ENCODE data around the gene SLC25A45.

SLC25A45 gene

GRCh38 chr11:65424205-65425104 lies 42.0 kb upstream of the SLC25A45 start:
- H3K36me3 Mint-ChIP-seq (ENCODE audit: low read depth): peaks cover 62% of the 10 kb centered on the region
- peaks cover 20% of the 10 kb centered on the region for H3K27me3 Mint-ChIP-seq (ENCODE audit: low read depth)
- H3K4me3 Mint-ChIP-seq: peak overlapping the region; percentile 95
- no peaks in the 10 kb centered on the region for H3K9me3 Mint-ChIP-seq
- peak overlapping the region; percentile 98 for H3K27ac Mint-ChIP-seq
- DNase-seq (ENCODE audit: low spot score): peak; percentile 64
- H3K4me1 Mint-ChIP-seq (ENCODE audit: low read depth): peaks cover 56% of the 10 kb centered on the region

GRCh38 chr11:65423516-65424204 lies 41.2 kb upstream of the SLC25A45 start:
- H3K9me3 Mint-ChIP-seq: no peaks in the 10 kb centered on the region
- peaks cover 20% of the 10 kb centered on the region for H3K27me3 Mint-ChIP-seq (ENCODE audit: low read depth)
- peak overlapping the region; percentile 95 for H3K4me3 Mint-ChIP-seq
- H3K4me1 Mint-ChIP-seq (ENCODE audit: low read depth): peaks cover 55% of the 10 kb centered on the region
- H3K36me3 Mint-ChIP-seq (ENCODE audit: low read depth): peaks cover 59% of the 10 kb centered on the region
- no peak for DNase-seq (ENCODE audit: low spot score)
- peak overlapping the region; percentile 98 for H3K27ac Mint-ChIP-seq

GRCh38 chr11:65422633-65423515 lies 40.4 kb upstream of the SLC25A45 start, which contains the start of gene NEAT1:
Gene NEAT1, plus strand, starts transcription at chr11:65422798.
- Mint-ChIP-seq H3K4me1 (ENCODE audit: low read depth) (peaks cover 53% of the 10 kb centered on the region), H3K27me3 (ENCODE audit: low read depth) (peaks cover 20% of the 10 kb centered on the region), H3K9me3 (no peaks in the 10 kb centered on the region), H3K4me3 (peak within 1 kb of the TSS; percentile 95), H3K36me3 (ENCODE audit: low read depth) (peaks cover 53% of the 10 kb centered on the region), H3K27ac (peak within 1 kb of the TSS; percentile 98)
- DNase-seq (ENCODE audit: low spot score): peak; percentile 94

DNA sequence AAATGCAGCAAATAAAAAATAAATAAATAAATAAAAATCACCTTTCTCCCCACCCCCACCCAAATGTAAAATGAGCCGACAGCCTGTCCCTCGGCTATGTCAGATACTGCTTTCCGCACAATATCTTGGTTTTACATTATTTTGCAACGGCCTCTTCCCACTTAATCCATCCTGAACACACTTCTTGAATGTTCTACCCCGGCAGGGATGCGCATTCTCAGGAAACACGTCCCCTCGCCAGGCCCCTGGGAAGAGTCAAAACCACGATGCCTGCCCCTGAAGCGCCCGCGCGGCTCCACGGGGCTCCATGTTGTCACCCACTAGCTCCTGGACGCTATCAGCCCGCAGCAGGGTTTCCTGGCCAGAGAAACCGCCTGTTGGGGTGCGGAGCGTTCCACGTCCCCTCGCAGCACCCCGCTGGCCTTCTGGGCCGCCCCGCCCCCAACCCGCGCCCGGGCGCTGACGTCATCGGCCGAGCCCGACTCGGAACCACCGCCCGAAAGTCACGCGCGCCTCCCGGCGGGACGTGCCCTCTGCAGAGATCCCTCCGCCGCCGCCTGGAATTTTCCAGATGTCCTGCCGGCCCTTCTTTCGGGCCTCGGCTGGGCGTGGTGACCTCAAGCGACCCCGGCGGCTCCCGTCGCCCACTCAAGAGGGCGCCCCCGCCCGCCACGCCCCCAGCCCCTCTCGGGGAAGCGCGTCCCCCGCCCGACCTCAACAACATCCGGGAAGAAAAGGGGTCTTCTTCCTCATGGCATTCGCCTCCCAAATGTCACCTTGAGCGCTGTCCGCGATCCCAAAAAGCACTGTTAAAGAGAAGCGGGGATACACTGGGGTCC lies 39.6 kb upstream of the SLC25A45 start:
- H3K4me3 Mint-ChIP-seq: peak overlapping the region; percentile 95

DNA sequence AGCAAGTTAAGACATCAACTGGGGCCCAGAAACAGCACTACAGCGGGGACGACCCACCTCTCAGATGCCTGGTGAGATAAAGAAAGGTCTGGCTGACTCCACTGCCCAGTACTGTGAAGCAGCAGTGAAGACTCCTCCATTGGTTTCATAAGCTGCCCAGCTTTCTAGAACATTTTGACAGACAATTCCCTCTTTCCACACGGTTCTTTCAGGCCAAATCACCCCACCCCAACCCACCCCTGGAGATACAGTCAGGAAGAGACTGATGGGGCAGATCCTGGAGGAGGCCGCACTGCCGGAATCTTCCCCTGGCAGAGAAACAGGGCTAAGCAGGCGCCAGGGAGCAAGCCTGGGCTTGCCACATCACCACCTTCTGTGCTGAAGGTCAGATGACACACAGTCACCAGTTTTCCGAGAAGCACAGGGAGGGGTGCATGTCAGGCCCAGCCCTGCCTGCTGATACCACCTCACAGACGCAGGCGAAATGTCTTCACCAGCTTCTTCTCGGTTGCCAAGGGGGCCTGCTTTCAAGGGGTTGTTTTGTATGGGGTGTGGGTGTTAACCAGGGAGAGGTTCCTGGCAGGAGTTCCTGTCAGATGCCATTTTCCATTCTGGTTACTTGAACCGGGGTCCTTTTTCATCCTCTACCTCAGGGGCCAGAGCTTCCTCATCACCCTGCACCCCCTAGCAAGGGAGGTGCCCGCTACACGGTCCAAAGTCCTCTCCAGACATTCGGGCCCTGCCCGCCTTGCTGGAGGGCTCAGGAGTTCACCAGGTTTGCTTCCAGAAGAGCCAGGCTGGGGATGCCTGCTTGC lies 38.7 kb upstream of the SLC25A45 start:
- Mint-ChIP-seq H3K4me3 (peak overlapping the region; percentile 95), H3K4me1 (ENCODE audit: low read depth) (peaks cover 51% of the 10 kb centered on the region), H3K9me3 (no peaks in the 10 kb centered on the region), H3K27me3 (ENCODE audit: low read depth) (peaks cover 20% of the 10 kb centered on the region), H3K27ac (peak overlapping the region; percentile 98), H3K36me3 (ENCODE audit: low read depth) (peaks cover 36% of the 10 kb centered on the region)
- peak; percentile 91 for DNase-seq (ENCODE audit: low spot score)

More for the DNA sequence above, 39.6 kb upstream of the SLC25A45 start:
- Mint-ChIP-seq H3K4me1 (ENCODE audit: low read depth) (peaks cover 53% of the 10 kb centered on the region), H3K27me3 (ENCODE audit: low read depth) (peaks cover 20% of the 10 kb centered on the region), H3K9me3 (no peaks in the 10 kb centered on the region), H3K27ac (peak overlapping the region; percentile 98), H3K36me3 (ENCODE audit: low read depth) (peaks cover 44% of the 10 kb centered on the region)
- DNase-seq (ENCODE audit: low spot score): peak; percentile 96

DNA sequence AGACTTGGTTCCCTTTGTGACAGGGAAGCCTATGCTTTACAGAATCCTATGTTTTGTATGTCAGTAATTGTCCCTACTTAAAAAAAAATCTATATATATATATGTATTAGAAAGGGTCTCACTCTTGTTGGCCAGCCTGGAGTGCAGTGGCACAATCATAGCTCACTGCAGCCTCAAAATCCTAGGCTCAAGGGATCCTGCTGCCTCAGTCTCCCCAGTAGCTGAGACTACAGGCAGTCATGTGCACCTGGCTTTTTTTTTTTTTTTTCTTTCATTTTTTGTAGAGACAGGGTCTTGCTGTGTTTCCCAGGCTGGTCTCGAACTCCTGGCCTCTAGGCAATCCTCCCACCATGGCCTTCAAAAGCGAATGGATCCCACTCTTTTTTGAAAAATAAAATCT lies 38.1 kb upstream of the SLC25A45 start:
- Mint-ChIP-seq H3K4me3 (peak overlapping the region; percentile 95), H3K36me3 (ENCODE audit: low read depth) (peaks cover 30% of the 10 kb centered on the region), H3K4me1 (ENCODE audit: low read depth) (peaks cover 52% of the 10 kb centered on the region), H3K27ac (peak overlapping the region; percentile 98), H3K27me3 (ENCODE audit: low read depth) (peaks cover 20% of the 10 kb centered on the region), H3K9me3 (no peaks in the 10 kb centered on the region)
- DNase-seq (ENCODE audit: low spot score): no peak

- Mint-ChIP-seq H3K4me1 (ENCODE audit: low read depth) (peaks cover 48% of the 10 kb centered on the region), H3K9me3 (no peaks in the 10 kb centered on the region), H3K36me3 (ENCODE audit: low read depth) (peaks cover 24% of the 10 kb centered on the region), H3K4me3 (peak overlapping the region; percentile 95), H3K27me3 (ENCODE audit: low read depth) (peaks cover 18% of the 10 kb centered on the region), H3K27ac (peak overlapping the region; percentile 98)
- peak; percentile 74 for DNase-seq (ENCODE audit: low spot score)
These were observed 37.5 kb upstream of the SLC25A45 start for GRCh38 chr11:65419772-65420481.

GRCh38 chr11:65419460-65419771 lies 37.0 kb upstream of the SLC25A45 start:
- Mint-ChIP-seq H3K27ac (peak overlapping the region; percentile 98), H3K4me3 (peak overlapping the region; percentile 95), H3K4me1 (ENCODE audit: low read depth) (peaks cover 44% of the 10 kb centered on the region), H3K27me3 (ENCODE audit: low read depth) (peaks cover 12% of the 10 kb centered on the region), H3K9me3 (no peaks in the 10 kb centered on the region), H3K36me3 (ENCODE audit: low read depth) (peaks cover 21% of the 10 kb centered on the region)
- no peak for DNase-seq (ENCODE audit: low spot score)

DNA sequence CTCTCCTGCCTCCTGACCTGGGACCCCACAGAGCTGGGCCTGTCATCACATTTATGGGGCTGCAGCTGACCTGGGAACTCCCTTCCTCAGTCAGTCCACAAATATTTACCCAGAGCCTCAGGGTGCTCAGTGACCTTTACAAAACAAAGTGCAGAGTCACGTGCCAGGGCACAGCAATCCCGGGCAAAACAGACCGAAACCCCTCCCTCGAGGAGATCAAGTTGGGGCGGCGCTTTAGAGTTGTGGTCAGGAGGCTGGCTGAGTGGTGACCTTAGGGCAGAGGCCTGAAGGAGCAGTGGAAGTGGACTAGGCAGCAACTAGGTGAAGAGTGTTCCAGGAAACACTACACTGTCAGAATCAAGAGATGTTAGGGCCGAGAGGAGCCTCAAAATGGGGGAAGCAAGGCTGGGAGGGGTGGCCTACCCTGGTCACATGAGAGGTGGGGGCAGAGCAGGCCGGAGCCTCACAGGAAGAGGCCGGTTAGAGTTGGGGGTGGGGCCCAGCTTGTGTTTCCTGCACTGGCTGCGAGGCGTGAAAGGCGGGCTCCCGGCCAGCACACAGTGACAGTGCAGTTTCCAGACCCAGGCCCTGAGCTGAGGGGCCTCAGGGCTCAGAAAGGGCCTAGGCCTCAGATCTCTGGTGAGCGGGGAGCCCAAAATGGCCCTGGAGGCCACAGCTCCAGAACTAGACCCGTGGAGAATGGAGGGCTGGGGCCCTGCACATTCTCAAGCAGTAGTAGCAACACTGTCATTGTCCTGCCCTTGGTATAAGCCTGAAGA lies 36.4 kb upstream of the SLC25A45 start:
- peaks cover 16% of the 10 kb centered on the region for H3K36me3 Mint-ChIP-seq (ENCODE audit: low read depth)
- H3K4me3 Mint-ChIP-seq: peak overlapping the region; percentile 95
- H3K27me3 Mint-ChIP-seq (ENCODE audit: low read depth): peaks cover 11% of the 10 kb centered on the region
- no peaks in the 10 kb centered on the region for H3K9me3 Mint-ChIP-seq
- H3K27ac Mint-ChIP-seq: peak overlapping the region; percentile 98
- peak; percentile 93 for DNase-seq (ENCODE audit: low spot score)
- H3K4me1 Mint-ChIP-seq (ENCODE audit: low read depth): peaks cover 42% of the 10 kb centered on the region

DNA sequence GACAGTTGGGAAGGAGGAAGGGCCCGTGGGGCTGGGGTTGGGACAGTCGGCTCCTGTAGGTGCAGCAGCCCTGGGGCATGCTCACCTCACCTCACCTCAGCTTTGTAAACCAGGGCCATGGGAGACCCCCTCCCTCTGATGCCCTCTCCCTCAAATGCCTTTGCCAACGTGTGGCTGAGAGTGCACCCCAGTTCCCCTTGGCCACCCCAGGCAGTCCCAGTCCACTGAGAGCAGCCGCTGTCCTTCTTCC lies 35.9 kb upstream of the SLC25A45 start:
- peaks cover 42% of the 10 kb centered on the region for H3K4me1 Mint-ChIP-seq (ENCODE audit: low read depth)
- peaks cover 5% of the 10 kb centered on the region for H3K27me3 Mint-ChIP-seq (ENCODE audit: low read depth)
- peak overlapping the region; percentile 98 for H3K27ac Mint-ChIP-seq
- H3K4me3 Mint-ChIP-seq: peak overlapping the region; percentile 95
- no peaks in the 10 kb centered on the region for H3K9me3 Mint-ChIP-seq
- no peak for DNase-seq (ENCODE audit: low spot score)
- peaks cover 11% of the 10 kb centered on the region for H3K36me3 Mint-ChIP-seq (ENCODE audit: low read depth)

- peak overlapping the region; percentile 98 for H3K27ac Mint-ChIP-seq
- H3K4me1 Mint-ChIP-seq (ENCODE audit: low read depth): peaks cover 40% of the 10 kb centered on the region
- peak; percentile 51 for DNase-seq (ENCODE audit: low spot score)
- H3K36me3 Mint-ChIP-seq (ENCODE audit: low read depth): peaks cover 7% of the 10 kb centered on the region
- peak overlapping the region; percentile 95 for H3K4me3 Mint-ChIP-seq
- H3K9me3 Mint-ChIP-seq: no peaks in the 10 kb centered on the region
- H3K27me3 Mint-ChIP-seq (ENCODE audit: low read depth): peaks cover 4% of the 10 kb centered on the region
These were observed 35.4 kb upstream of the SLC25A45 start for GRCh38 chr11:65417702-65418430.

Data from T-helper 2 cell treated with Interferon-gamma antibody and Interleukin-4, amounts not matched to agents 5 μg/mL and 100 μg/mL, for 36 hours (primary cell).